SKM-1 (cell line): Measurements from ENCODE around the gene ALPL.
"Not testable (repeated sequence)": the region's sequence is repeated elsewhere in the genome, so short reads cannot be mapped to it uniquely, and the experiment has no call there.

Experiments used
- DNase-seq: peaks from one replicate; lab custom pipeline; 2025; ENCODE audit not compliant: unreplicated experiment; lab: John Stamatoyannopoulos, UW

The ALPL gene

GRCh38 chr1:21507511-21508270 lies 1.5 kb upstream of the ALPL start:
- DNase-seq = no peak

- no peak for DNase-seq
Observed at GRCh38 chr1:21508580-21509350, 458 bp upstream of the ALPL start.

GRCh38 chr1:21510113-21510493 lies 880 bp downstream of the ALPL start:
- DNase-seq = no peak

- DNase-seq = no peak
Observed at GRCh38 chr1:21510885-21511578, 1.8 kb downstream of the ALPL start.

- no peak for DNase-seq
Observed at GRCh38 chr1:21511579-21512522, 2.6 kb downstream of the ALPL start.

GRCh38 chr1:21514245-21514644 lies 5.0 kb downstream of the ALPL start:
- no peak for DNase-seq

GRCh38 chr1:21517161-21517589 lies 8.0 kb downstream of the ALPL start:
- no peak for DNase-seq

GRCh38 chr1:21517660-21518480 lies 8.6 kb downstream of the ALPL start:
- no peak for DNase-seq

- DNase-seq = no peak
Observed at GRCh38 chr1:21518774-21519455, 9.7 kb downstream of the ALPL start.

GRCh38 chr1:21519486-21520070 lies 10.4 kb downstream of the ALPL start:
- not testable (repeated sequence) for DNase-seq

GRCh38 chr1:21520899-21521716 lies 11.9 kb downstream of the ALPL start:
- no peak for DNase-seq

GRCh38 chr1:21521717-21522060 lies 12.5 kb downstream of the ALPL start:
- no peak for DNase-seq

- DNase-seq = no peak
Observed at GRCh38 chr1:21522525-21523038, 13.4 kb downstream of the ALPL start.

GRCh38 chr1:21523297-21523813 lies 14.1 kb downstream of the ALPL start:
- no peak for DNase-seq

- DNase-seq = no peak
Observed at GRCh38 chr1:21524220-21524619, 15.0 kb downstream of the ALPL start.

GRCh38 chr1:21524686-21525339 lies 15.6 kb downstream of the ALPL start:
- DNase-seq = no peak

GRCh38 chr1:21525340-21525717 lies 16.1 kb downstream of the ALPL start:
- DNase-seq = no peak
